GM23338 (cell line): ENCODE data around the gene CCSER2.

Source experiments
- EZH2 ChIP-seq: fragments of 200-600 bp; sonication (generic); IDR thresholded peaks from one replicate; pipeline ENCODE4 v1.8.0; 2017; ENCODE audit warnings: antibody characterized with exemption, mild to moderate bottlenecking, low read depth; ENCODE audit not compliant: unreplicated experiment
- EZH2phosphoT487 ChIP-seq: fragments of 200-600 bp; sonication (generic); IDR thresholded peaks from one replicate; pipeline ENCODE4 v1.8.1; 2018; ENCODE audit warnings: antibody characterized with exemption; ENCODE audit not compliant: unreplicated experiment
- TF ChIP-seq, protein P1 (sequence below), 2 experiments: fragments of 200-600 bp in 1 of 2; sonication (generic) in 1 of 2; conservative IDR thresholded peaks; 2 replicates each; pipeline versions ENCODE4 v1.5.1 to v1.6.1; 2016 to 2017; ENCODE audit warnings: antibody characterized with exemption in 2 of 2, low read depth in 2 of 2, mild to moderate bottlenecking in 2 of 2, moderate library complexity in 1 of 2

- TF ChIP-seq, protein P1, sequence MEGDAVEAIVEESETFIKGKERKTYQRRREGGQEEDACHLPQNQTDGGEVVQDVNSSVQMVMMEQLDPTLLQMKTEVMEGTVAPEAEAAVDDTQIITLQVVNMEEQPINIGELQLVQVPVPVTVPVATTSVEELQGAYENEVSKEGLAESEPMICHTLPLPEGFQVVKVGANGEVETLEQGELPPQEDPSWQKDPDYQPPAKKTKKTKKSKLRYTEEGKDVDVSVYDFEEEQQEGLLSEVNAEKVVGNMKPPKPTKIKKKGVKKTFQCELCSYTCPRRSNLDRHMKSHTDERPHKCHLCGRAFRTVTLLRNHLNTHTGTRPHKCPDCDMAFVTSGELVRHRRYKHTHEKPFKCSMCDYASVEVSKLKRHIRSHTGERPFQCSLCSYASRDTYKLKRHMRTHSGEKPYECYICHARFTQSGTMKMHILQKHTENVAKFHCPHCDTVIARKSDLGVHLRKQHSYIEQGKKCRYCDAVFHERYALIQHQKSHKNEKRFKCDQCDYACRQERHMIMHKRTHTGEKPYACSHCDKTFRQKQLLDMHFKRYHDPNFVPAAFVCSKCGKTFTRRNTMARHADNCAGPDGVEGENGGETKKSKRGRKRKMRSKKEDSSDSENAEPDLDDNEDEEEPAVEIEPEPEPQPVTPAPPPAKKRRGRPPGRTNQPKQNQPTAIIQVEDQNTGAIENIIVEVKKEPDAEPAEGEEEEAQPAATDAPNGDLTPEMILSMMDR (conservative IDR thresholded peaks at IDR 0.05; ENCODE audit: low read depth in 2 of 2), result no peak
- TF ChIP-seq EZH2phosphoT487 (no peak), EZH2 (no peak)
Observed at GRCh38 chr10:84298057-84298456, 30.3 kb upstream of the CCSER2 start.
